Nephron progenitor cell (in vitro differentiated cells): ENCODE results near the gene ZNF106.

Source experiments
- DNase-seq: peaks from one replicate; pipeline ENCODE4 v3.0.0; 2021
- H3K27ac Mint-ChIP-seq: 2 replicates; pipeline ENCODE4 v1.8.0; 2021; ENCODE audit warnings: mild to moderate bottlenecking, moderate library complexity, mixed read lengths
- H3K27me3 Mint-ChIP-seq: 2 replicates; pipeline ENCODE4 v1.8.0; 2021; ENCODE audit warnings: mild to moderate bottlenecking, low read depth, mixed read lengths; ENCODE audit not compliant: poor library complexity
- H3K36me3 Mint-ChIP-seq: 2 replicates; pipeline ENCODE4 v1.8.0; 2021; ENCODE audit warnings: low read depth, mixed read lengths
- H3K4me1 Mint-ChIP-seq: 2 replicates; pipeline ENCODE4 v1.8.0; 2021; ENCODE audit warnings: mixed read lengths
- H3K4me3 Mint-ChIP-seq: 2 replicates; pipeline ENCODE4 v1.8.0; 2021; ENCODE audit warnings: mild to moderate bottlenecking, moderate library complexity, mixed read lengths
- H3K9me3 Mint-ChIP-seq: 2 replicates; pipeline ENCODE4 v1.8.0; 2021; ENCODE audit warnings: mild to moderate bottlenecking, moderate library complexity, mixed read lengths
- TF ChIP-seq, protein P1 (sequence below): fragments of 200-600 bp; sonication (generic); IDR thresholded peaks from 2 replicates; pipeline ENCODE4 v1.5.0; 2021; ENCODE audit warnings: antibody characterized with exemption

The ZNF106 gene

DNA sequence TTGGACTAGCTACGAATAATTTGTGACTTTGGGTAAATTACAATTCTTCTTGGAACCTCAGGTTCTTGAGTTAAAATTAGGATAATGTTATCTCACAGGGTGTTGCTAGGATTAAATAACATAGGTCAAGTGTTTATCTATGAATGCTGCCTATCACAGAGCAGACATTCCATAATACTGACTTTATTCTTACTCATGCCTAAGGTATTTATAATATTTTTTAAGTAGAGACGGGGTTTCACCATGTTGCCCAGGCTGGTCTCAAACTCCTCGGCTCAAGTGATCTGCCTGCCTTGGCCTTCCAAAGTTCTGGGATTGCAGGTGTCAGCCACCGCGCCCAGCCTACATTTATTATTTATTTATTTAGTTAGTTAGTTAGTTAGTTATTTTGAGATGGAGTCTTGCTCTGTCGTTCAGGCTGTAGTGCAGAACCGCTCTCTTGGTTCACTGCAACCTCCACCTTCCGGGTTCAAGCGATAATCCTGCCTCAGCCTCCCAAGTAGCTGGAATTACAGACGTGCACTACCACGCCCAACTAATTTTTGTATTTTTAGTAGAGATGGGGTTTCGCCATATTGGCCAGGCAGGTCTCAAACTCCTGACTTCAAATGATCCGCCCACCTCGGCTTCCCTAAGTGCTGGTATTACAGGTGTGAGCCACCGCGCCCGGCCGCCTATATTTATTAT is 741 bp upstream of the ZNF106 start:
- DNase-seq: no peak
- peak overlapping the region; percentile 99 for H3K27ac Mint-ChIP-seq
- peaks cover 9% of the 10 kb centered on the region for H3K27me3 Mint-ChIP-seq
- H3K9me3 Mint-ChIP-seq: no peaks in the 10 kb centered on the region
- peaks cover 5% of the 10 kb centered on the region for H3K36me3 Mint-ChIP-seq
- peak overlapping the region; percentile 97 for H3K4me3 Mint-ChIP-seq
- H3K4me1 Mint-ChIP-seq: peaks cover 37% of the 10 kb centered on the region
- TF ChIP-seq, protein P1, sequence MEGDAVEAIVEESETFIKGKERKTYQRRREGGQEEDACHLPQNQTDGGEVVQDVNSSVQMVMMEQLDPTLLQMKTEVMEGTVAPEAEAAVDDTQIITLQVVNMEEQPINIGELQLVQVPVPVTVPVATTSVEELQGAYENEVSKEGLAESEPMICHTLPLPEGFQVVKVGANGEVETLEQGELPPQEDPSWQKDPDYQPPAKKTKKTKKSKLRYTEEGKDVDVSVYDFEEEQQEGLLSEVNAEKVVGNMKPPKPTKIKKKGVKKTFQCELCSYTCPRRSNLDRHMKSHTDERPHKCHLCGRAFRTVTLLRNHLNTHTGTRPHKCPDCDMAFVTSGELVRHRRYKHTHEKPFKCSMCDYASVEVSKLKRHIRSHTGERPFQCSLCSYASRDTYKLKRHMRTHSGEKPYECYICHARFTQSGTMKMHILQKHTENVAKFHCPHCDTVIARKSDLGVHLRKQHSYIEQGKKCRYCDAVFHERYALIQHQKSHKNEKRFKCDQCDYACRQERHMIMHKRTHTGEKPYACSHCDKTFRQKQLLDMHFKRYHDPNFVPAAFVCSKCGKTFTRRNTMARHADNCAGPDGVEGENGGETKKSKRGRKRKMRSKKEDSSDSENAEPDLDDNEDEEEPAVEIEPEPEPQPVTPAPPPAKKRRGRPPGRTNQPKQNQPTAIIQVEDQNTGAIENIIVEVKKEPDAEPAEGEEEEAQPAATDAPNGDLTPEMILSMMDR: no peak

DNA sequence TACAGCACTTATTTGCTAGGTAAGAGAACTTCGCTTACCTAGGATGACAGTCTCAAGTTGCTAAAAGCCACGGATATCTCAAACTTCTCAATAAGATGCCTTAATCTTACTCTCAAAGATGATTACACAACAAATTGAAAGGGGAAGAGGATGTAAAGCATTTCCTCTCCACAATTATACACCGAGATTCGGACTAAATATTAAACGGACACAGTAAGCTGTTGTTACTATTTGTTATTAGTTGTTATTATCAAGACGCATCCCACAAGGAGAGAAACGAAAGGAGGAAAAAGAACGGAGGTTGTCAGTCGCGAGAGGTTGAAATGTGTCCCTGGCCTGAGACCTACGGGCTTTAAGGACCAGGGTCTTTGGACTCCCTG is 660 bp downstream of the ZNF106 start:
- Mint-ChIP-seq H3K36me3 (peaks cover 5% of the 10 kb centered on the region), H3K4me1 (peaks cover 26% of the 10 kb centered on the region), H3K27me3 (peaks cover 9% of the 10 kb centered on the region), H3K4me3 (peak overlapping the region; percentile 97), H3K9me3 (no peaks in the 10 kb centered on the region), H3K27ac (peak overlapping the region; percentile 99)
- TF ChIP-seq, protein P1: no peak
- no peak for DNase-seq

DNA sequence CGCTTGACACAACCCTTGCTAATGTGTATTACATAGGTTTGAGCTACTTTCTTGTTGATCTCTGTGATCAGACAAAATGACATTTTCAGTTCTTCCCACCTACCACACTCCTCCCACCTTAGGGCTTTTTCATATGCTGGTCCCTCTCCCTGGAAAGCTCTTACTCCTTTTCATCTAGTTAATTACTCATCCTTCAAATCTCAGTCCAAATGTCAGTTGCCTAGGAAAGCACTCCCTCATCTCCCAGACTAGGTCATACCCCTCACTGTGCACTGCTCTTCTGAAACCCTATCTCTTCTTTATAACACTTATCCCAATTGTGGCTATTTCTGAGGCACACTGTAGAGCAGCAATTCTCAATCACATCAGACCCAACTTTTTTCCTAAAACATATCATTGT is 7.3 kb downstream of the ZNF106 start:
- TF ChIP-seq, protein P1: no peak
- H3K36me3 Mint-ChIP-seq: peaks cover 35% of the 10 kb centered on the region
- H3K4me1 Mint-ChIP-seq: peaks cover 9% of the 10 kb centered on the region
- no peak overlapping the region for H3K4me3 Mint-ChIP-seq
- no peaks in the 10 kb centered on the region for H3K27me3 Mint-ChIP-seq
- peaks cover 17% of the 10 kb centered on the region for H3K9me3 Mint-ChIP-seq
- no peak overlapping the region for H3K27ac Mint-ChIP-seq
- DNase-seq: no peak

DNA sequence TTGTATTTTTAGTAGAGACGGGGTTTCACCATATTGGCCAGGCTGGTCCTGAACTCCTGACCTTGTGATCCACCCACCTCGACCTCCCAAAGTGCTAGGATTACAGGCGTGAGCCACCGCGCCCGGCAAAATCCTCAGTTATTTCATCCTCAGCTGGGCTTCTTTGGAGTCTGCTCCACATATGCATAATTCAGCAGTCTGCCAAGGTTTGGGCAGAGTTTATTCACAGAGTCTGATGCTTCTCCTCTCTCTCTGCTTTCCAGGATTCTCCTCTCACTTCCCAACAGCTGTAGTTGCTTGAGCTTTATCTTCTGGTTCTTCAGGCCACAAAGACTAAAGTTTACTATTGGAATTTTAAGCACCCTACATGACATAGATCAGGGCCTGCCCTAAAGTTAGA is 8.2 kb downstream of the ZNF106 start:
- Mint-ChIP-seq H3K4me3 (no peak overlapping the region), H3K36me3 (peaks cover 36% of the 10 kb centered on the region), H3K4me1 (peaks cover 3% of the 10 kb centered on the region), H3K27ac (no peak overlapping the region), H3K27me3 (no peaks in the 10 kb centered on the region), H3K9me3 (peaks cover 17% of the 10 kb centered on the region)
- DNase-seq: no peak
- TF ChIP-seq, protein P1: no peak

DNA sequence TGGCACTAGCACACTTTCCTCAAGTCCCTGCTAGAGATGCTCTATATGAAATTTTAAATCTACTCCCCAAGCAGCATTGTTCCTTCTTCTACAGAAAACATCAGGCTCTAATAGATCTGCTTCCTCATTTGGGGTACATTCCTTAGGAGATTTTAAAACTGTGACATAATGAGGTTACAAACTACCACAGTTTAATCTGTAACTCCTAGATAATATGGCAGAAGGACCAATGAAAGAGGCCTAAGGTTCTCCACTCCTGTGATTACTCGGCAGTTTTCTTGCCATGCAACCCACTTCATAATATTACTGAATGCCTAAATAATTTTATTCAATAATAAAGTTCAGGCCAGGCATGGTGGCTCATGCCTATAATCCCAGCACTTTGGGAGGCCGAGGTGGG is 16.1 kb downstream of the ZNF106 start:
- TF ChIP-seq, protein P1: no peak
- Mint-ChIP-seq H3K9me3 (no peaks in the 10 kb centered on the region), H3K27ac (peak overlapping the region; percentile 83), H3K4me1 (no peaks in the 10 kb centered on the region), H3K36me3 (peaks cover 10% of the 10 kb centered on the region), H3K27me3 (no peaks in the 10 kb centered on the region), H3K4me3 (no peak overlapping the region)
- DNase-seq: no peak

DNA sequence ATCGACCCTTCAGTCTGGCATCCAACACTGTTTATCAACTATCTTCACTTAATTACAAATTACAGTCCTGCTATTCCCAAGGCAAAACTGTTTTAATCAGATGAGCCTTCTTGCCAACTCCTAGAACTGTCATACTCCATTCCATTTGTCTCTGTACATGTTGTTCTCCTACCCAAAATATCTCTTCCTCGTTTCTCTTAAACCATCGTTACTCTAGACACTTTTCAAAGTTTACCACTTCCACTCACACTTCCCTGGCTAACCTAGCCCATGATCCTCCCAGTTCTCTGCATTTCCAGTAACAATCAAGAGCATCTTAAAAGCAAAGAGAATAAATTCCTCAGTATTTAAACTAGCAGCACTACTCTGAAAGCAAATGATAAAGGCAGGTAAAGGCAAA is 19.9 kb downstream of the ZNF106 start:
- H3K36me3 Mint-ChIP-seq: peaks cover 16% of the 10 kb centered on the region
- no peaks in the 10 kb centered on the region for H3K9me3 Mint-ChIP-seq
- H3K27me3 Mint-ChIP-seq: no peaks in the 10 kb centered on the region
- TF ChIP-seq, protein P1: no peak
- no peak for DNase-seq
- no peak overlapping the region for H3K4me3 Mint-ChIP-seq
- no peaks in the 10 kb centered on the region for H3K4me1 Mint-ChIP-seq
- H3K27ac Mint-ChIP-seq: peak overlapping the region; percentile 6
